ENCODE measurements around the gene EFCAB9.

GRCh38 chr5:172209714-172210113, 15.7 kb downstream of the EFCAB9 start:
- TF ChIP-seq CTCF (IDR thresholded peaks at IDR 0.05) (no peak), POLR2A (IDR thresholded peaks at IDR 0.05) (no peak)
